SU-DHL-6 (cell line): ENCODE data around the gene GIPC3.

Source experiments
- H2AFZ ChIP-seq: fragments of 200-600 bp; sonication (generic); 2 replicates; pipeline ENCODE4 v1.6.1; 2014; ENCODE audit warnings: low read depth, mild to moderate bottlenecking, moderate library complexity, mixed read lengths, antibody characterized with exemption, low read length; ENCODE audit not compliant: severe bottlenecking
- H3F3A ChIP-seq: fragments of 200-600 bp; shearing (Covaris generic); 2 replicates; pipeline ENCODE4 v1.6.0; 2016; ENCODE audit warnings: antibody characterized with exemption, mild to moderate bottlenecking; ENCODE audit not compliant: insufficient read depth
- H3K27ac ChIP-seq: fragments of 200-600 bp; sonication (generic); 2 replicates; pipeline ENCODE4 v1.5.1; 2016; ENCODE audit warnings: low read depth, mild to moderate bottlenecking, low read length, moderate library complexity, mixed read lengths
- H3K27me3 ChIP-seq: fragments of 200-600 bp; sonication (generic), shearing (Covaris generic); 2 replicates; pipeline ENCODE4 v1.6.0; 2014; ENCODE audit warnings: mild to moderate bottlenecking, low read length
- H3K36me3 ChIP-seq: fragments of 200-600 bp; sonication (generic); 2 replicates; pipeline ENCODE4 v1.6.1; 2014; ENCODE audit warnings: mild to moderate bottlenecking, low read length, mixed read lengths
- H3K4me2 ChIP-seq: fragments of 300-600, 200-600 bp; shearing (Covaris generic), sonication (generic); 2 replicates; pipeline ENCODE4 v1.6.0; 2014; ENCODE audit warnings: low read length, low read depth, mild to moderate bottlenecking; ENCODE audit not compliant: poor library complexity, severe bottlenecking
- H3K4me3 ChIP-seq: fragments of 200-600 bp; sonication (generic); 2 replicates; pipeline ENCODE4 v1.5.1; 2014; ENCODE audit warnings: antibody characterized with exemption, low read length, mild to moderate bottlenecking, mixed read lengths; ENCODE audit not compliant: insufficient read depth, poor library complexity, severe bottlenecking
- H3K79me2 ChIP-seq: fragments of 200-600 bp; sonication (generic); 2 replicates; pipeline ENCODE4 v1.6.1; 2014; ENCODE audit warnings: mild to moderate bottlenecking, low read length, moderate library complexity; ENCODE audit not compliant: insufficient read depth
- H3K9ac ChIP-seq: fragments of 200-600 bp; sonication (generic); 2 replicates; pipeline ENCODE4 v1.7.0; 2014; ENCODE audit warnings: mild to moderate bottlenecking, low read length
- H3K9me2 ChIP-seq: fragments of 200-600 bp; sonication (generic); replicated peaks from 2 replicates; pipeline ENCODE4 v1.6.1; 2014; ENCODE audit warnings: low read length; ENCODE audit not compliant: insufficient read depth
- H3K9me3 ChIP-seq: fragments of 200-600 bp; sonication (generic); 2 replicates; pipeline ENCODE4 v1.6.1; 2014; ENCODE audit warnings: low read length, mixed read lengths; ENCODE audit not compliant: insufficient read depth
- H4K20me1 ChIP-seq: fragments of 200-600 bp; sonication (generic); 2 replicates; pipeline ENCODE4 v1.6.1; 2014; ENCODE audit warnings: low read depth, mild to moderate bottlenecking, antibody characterized with exemption, low read length, moderate library complexity, mixed read lengths
- CTCF ChIP-seq: fragments of 200-600 bp; sonication (generic); IDR thresholded peaks from one replicate; pipeline ENCODE4 v1.5.1; 2017; ENCODE audit warnings: antibody characterized with exemption, mild to moderate bottlenecking, low read length, moderate library complexity; ENCODE audit not compliant: insufficient read depth, poor library complexity, severe bottlenecking
- EZH2phosphoT487 ChIP-seq: fragments of 200-600 bp; sonication (generic), shearing (Covaris generic); conservative IDR thresholded peaks from 2 replicates; pipeline ENCODE4 v1.6.1; 2018; ENCODE audit warnings: mild to moderate bottlenecking, antibody characterized with exemption, low read length, moderate library complexity, mixed read lengths

The GIPC3 gene

GRCh38 chr19:3604987-3605343 is 19.7 kb downstream of the GIPC3 start:
- Histone ChIP-seq H3K4me3 (no peak overlapping the region), H3K36me3 (no peaks in the 10 kb centered on the region), H3F3A (no peaks in the 10 kb centered on the region), H3K4me2 (no peak overlapping the region), H3K27ac (no peak overlapping the region), H3K27me3 (no peaks in the 10 kb centered on the region), H3K9ac (no peak overlapping the region), H4K20me1 (no peaks in the 10 kb centered on the region), H3K9me3 (no peaks in the 10 kb centered on the region), H3K79me2 (no peaks in the 10 kb centered on the region), H2AFZ (no peak overlapping the region), H3K9me2 (no peaks in the 10 kb centered on the region)
- no peak for TF ChIP-seq CTCF

GRCh38 chr19:3605361-3605760 is 20.1 kb downstream of the GIPC3 start:
- H3K27me3 ChIP-seq, result no peaks in the 10 kb centered on the region
- no peak overlapping the region for H2AFZ ChIP-seq
- no peaks in the 10 kb centered on the region for H4K20me1 ChIP-seq
- H3K79me2 ChIP-seq, result no peaks in the 10 kb centered on the region
- no peaks in the 10 kb centered on the region for H3F3A ChIP-seq
- H3K27ac ChIP-seq, result no peak overlapping the region
- no peaks in the 10 kb centered on the region for H3K9me2 ChIP-seq
- H3K9me3 ChIP-seq, result no peaks in the 10 kb centered on the region
- no peak for TF ChIP-seq EZH2phosphoT487
- TF ChIP-seq CTCF, result no peak
- H3K4me3 ChIP-seq, result no peak overlapping the region
- no peaks in the 10 kb centered on the region for H3K36me3 ChIP-seq
- H3K9ac ChIP-seq, result no peak overlapping the region
- no peak overlapping the region for H3K4me2 ChIP-seq

GRCh38 chr19:3605770-3606169 is 20.5 kb downstream of the GIPC3 start:
- TF ChIP-seq EZH2phosphoT487 (no peak), CTCF (no peak)
- H3F3A ChIP-seq, result no peaks in the 10 kb centered on the region
- H3K27ac ChIP-seq, result no peak overlapping the region
- H3K79me2 ChIP-seq, result no peaks in the 10 kb centered on the region
- no peaks in the 10 kb centered on the region for H3K9me3 ChIP-seq
- H4K20me1 ChIP-seq, result no peaks in the 10 kb centered on the region
- no peak overlapping the region for H3K4me3 ChIP-seq
- no peaks in the 10 kb centered on the region for H3K9me2 ChIP-seq
- H3K4me2 ChIP-seq, result no peak overlapping the region
- no peaks in the 10 kb centered on the region for H3K27me3 ChIP-seq
- H2AFZ ChIP-seq, result no peak overlapping the region
- no peak overlapping the region for H3K9ac ChIP-seq
- H3K36me3 ChIP-seq, result no peaks in the 10 kb centered on the region
